Heart right ventricle (tissue), 16 donors: ENCODE measurements around the gene LASP1. TPM values are rescaled to one million over a fixed set of nuclear protein-coding genes. Genes with fewer than 3 reads are reported as not detected.

Experiments used
- ATAC-seq, 8 donors: fragments of 200-7000 bp; cut with Tn5 transposase; one replicate each; pipeline ENCODE4 v1.9.1; 2020; ENCODE audit warnings: mild to moderate bottlenecking in 8 of 8, moderate library complexity in 8 of 8, moderate number of reproducible peaks in 1 of 8
- DNase-seq, 2 donors: peaks; one replicate each; pipeline ENCODE4 v3.0.0-alpha.2; 2020
- H3K27ac ChIP-seq, 10 donors: fragments of 200-600 bp; sonication (generic) in 2 of 10; one replicate each; pipeline versions ENCODE4 v1.5.0 to v1.8.0; 2020 to 2022; ENCODE audit warnings: mild to moderate bottlenecking in 3 of 10
- H3K27me3 ChIP-seq, 7 donors: fragments of 200-600 bp; one replicate each; pipeline ENCODE4 v1.8.0; 2021 to 2022; ENCODE audit warnings: mild to moderate bottlenecking in 2 of 7
- H3K36me3 ChIP-seq, 9 donors: fragments of 200-600 bp; sonication (generic) in 1 of 9; one replicate each; pipeline versions ENCODE4 v1.5.0 to v1.8.0; 2020 to 2022; ENCODE audit warnings: mild to moderate bottlenecking in 2 of 9
- H3K4me1 ChIP-seq, 9 donors: fragments of 200-600 bp; sonication (generic) in 1 of 9; one replicate each; pipeline versions ENCODE4 v1.5.0 to v1.8.0; 2020 to 2022; ENCODE audit warnings: mild to moderate bottlenecking in 4 of 9
- H3K4me3 ChIP-seq, 10 donors: fragments of 200-600 bp; sonication (generic) in 2 of 10; one replicate each; pipeline versions ENCODE4 v1.5.0 to v1.8.0; 2020 to 2022; ENCODE audit warnings: mild to moderate bottlenecking in 7 of 10, moderate library complexity in 2 of 10
- H3K9me3 ChIP-seq, 11 donors: fragments of 200-600 bp in 10 of 11; sonication (generic) in 2 of 11; one replicate each; pipeline versions ENCODE4 v1.5.0 to v1.8.0; 2013 to 2022; ENCODE audit warnings: mild to moderate bottlenecking in 2 of 11, control low read depth in 1 of 11, moderate library complexity in 1 of 11
- WGBS, 2 donors: extraction: QIAGEN DNeasy Blood & Tissue Kit; methylation state at CpG; one replicate each; pipeline ENCODE4 v1.1.7; 2013; ENCODE audit warnings: inconsistent platforms in 1 of 2; 5-methylcytosine and 5-hydroxymethylcytosine counted together
- intact Hi-C, 10 donors: fragments of 100-400 bp; cut with DNase I; formaldehyde crosslinking; loops; one replicate each; pipeline versions ENCODE4 v1.11.1 to v1.14.2; 2022
- polyA plus RNA-seq, 2 donors: library from polyadenylated mRNA; stranded (reverse); fragments of 200-250 nt; gene quantifications; one replicate each; pipeline ENCODE4 v1.2.3, GENCODE V29; 2013
- total RNA-seq, 10 donors: library from RNA; stranded (reverse); fragmentation: NEBNext Ultra II Directional in 3 of 10; extraction: Animal tissue kit (Norgen Biotek cat#: 25700) in 3 of 10; gene quantifications; one replicate each; pipeline versions ENCODE4 v1.2.1 to v1.2.4, GENCODE V29; 2021 to 2023
- TF ChIP-seq, protein P1 (sequence below), 9 donors: fragments of 200-600 bp; sonication (generic) in 2 of 9; IDR thresholded peaks; one replicate each; pipeline versions ENCODE4 v1.5.0 to v1.8.0; 2021 to 2022; ENCODE audit warnings: antibody characterized with exemption in 9 of 9, mild to moderate bottlenecking in 5 of 9, moderate library complexity in 1 of 9
- donor health status: Arrhythmogenic right ventricular cardiomyopathy.
- donor health status: ischemic (EF 13 %, LVEDD 7.1; RV severe dilation, severe dysfunction).
- donor health status: healthy with polysubstance abuse.
- donor health status: DM: no; HTN: yes; CAD: no.
- donor health status: DM: no; HTN: no; CAD: no.
- donor health status: ischemic (EF 25% LVEDD 6.9; RV normal size, moderate dysfunction).
- donor health status: ischemic (EF 25% LVEDD 5.7; RV mildly dilated, moderate dysfunction).
- donor health status: healthy.
- donor health status: DM: yes; HTN: yes; CAD: no.
- donor health status: Ischemic cardiomyopathy.
- donor health status: ischemic (EF 35%, LVEDD 5.7; RV mildly dilated, moderate dysfunction).
- donor health status: nonischemic (EF 11% LVEDD 7.7; RV severe dilation, severe dysfunction).
- donor health status: DM: yes; HTN: yes; CAD: no.
- donor health status: PGD.
- donor health status: ischemic (EF 29% LVEDD 5.4; RV normal size, mild dysfunction).
- donor health status: nonischemic (EF 23%, LVEDD 6.1; RV moderate dilation, normal function).

LASP1 gene
- total and polyA plus RNA-seq, 12 donors, result 19.5 to 56.9 (median 23.0) TPM

DNA sequence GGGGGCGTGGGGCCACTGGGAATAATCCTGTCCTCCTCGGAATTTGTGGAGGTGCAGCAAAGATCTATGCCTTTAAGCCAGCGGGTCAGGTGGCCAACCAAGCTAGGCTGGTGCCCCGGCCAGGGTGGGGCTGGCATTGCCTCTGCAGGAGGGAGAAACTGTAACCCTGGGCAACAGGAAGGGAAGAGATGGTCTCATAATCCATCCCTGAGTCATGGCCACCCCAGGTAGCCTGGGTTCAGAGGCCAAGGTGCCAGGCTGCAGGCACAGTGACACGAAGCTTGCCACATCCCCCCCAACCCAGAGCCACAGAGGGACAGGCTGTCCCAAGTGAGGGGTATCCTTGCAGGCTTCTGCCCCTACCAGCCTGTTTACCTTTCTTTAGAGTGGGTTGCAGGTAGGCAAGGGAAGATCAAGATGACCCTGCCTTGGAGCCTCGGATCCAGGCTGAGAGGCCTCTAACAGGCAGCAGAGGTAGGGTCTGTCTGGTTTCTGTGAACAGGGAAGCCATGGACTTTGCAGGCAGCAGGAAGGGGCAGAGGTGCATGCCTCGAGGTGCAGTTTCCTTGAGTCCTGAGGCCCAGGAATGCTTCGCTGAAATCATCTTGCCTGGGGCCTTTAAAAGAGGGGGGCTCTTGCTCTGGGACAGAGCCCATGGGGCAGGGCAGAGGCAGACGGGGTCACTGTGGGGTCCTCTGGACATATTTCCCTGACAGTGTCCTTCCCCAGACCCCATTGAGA, 4.0 kb downstream of the LASP1 start:
- WGBS, 2 donors, result 55 to 62% methylated on average over 9 of the region's 9 CpGs
- TF ChIP-seq, protein P1, sequence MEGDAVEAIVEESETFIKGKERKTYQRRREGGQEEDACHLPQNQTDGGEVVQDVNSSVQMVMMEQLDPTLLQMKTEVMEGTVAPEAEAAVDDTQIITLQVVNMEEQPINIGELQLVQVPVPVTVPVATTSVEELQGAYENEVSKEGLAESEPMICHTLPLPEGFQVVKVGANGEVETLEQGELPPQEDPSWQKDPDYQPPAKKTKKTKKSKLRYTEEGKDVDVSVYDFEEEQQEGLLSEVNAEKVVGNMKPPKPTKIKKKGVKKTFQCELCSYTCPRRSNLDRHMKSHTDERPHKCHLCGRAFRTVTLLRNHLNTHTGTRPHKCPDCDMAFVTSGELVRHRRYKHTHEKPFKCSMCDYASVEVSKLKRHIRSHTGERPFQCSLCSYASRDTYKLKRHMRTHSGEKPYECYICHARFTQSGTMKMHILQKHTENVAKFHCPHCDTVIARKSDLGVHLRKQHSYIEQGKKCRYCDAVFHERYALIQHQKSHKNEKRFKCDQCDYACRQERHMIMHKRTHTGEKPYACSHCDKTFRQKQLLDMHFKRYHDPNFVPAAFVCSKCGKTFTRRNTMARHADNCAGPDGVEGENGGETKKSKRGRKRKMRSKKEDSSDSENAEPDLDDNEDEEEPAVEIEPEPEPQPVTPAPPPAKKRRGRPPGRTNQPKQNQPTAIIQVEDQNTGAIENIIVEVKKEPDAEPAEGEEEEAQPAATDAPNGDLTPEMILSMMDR (IDR thresholded peaks at IDR 0.05), result no peak
- peaks cover 0 to 43% (median 4%) of the 10 kb centered on the region in 9 donors for H3K36me3 ChIP-seq
- H3K9me3 ChIP-seq, result no peaks in the 10 kb centered on the region
- H3K27ac ChIP-seq, result peak overlapping the region in 7 of 10 donors; percentile 10 to 64 (median 38)
- peak overlapping the region in 3 of 10 donors; percentile 10 to 23 (median 20) for H3K4me3 ChIP-seq
- intact Hi-C loops, result loop anchor here in 7 of 10 donors (5.0 to 10.0 kb wide), 6 partner anchors 33 to 281 kb away; partner anchors contain the start of genes PLXDC1 (in 3 of the 7) and FBXO47 (in 2 of the 7)
- DNase-seq, result no peak
- H3K4me1 ChIP-seq, result peaks cover 30 to 81% (median 74%) of the 10 kb centered on the region in 9 donors
- no peak for ATAC-seq
- H3K27me3 ChIP-seq, result no peaks in the 10 kb centered on the region

GRCh38 chr17:38874505-38875400, 4.9 kb downstream of the LASP1 start:
- intact Hi-C loops, result loop anchor here in 7 of 10 donors (5.0 to 10.0 kb wide), 6 partner anchors 33 to 280 kb away; partner anchors contain the start of genes PLXDC1 (in 3 of the 7) and FBXO47 (in 2 of the 7)
- WGBS, 2 donors, result 39 to 49% methylated on average over 9 to 10 of the region's 10 CpGs
- H3K27me3 ChIP-seq, result no peaks in the 10 kb centered on the region
- H3K4me3 ChIP-seq, result peak overlapping the region in 6 of 10 donors; percentile 4 to 23 (median 16)
- ATAC-seq (peak in 2 of 8 donors; percentile 2 to 24), DNase-seq (peak in 1 of 2 donors; percentile 14)
- no peaks in the 10 kb centered on the region for H3K9me3 ChIP-seq
- peak overlapping the region in 9 of 10 donors; percentile 16 to 64 (median 44) for H3K27ac ChIP-seq
- H3K36me3 ChIP-seq, result peaks cover 0 to 53% (median 4%) of the 10 kb centered on the region in 9 donors
- TF ChIP-seq, protein P1 (IDR thresholded peaks at IDR 0.05), result no peak
- H3K4me1 ChIP-seq, result peaks cover 32 to 88% (median 82%) of the 10 kb centered on the region in 9 donors

- DNase-seq (no peak), ATAC-seq (no peak)
- 59 to 65% methylated on average over 5 of the region's 5 CpGs for WGBS, 2 donors
- Histone ChIP-seq H3K27me3 (no peaks in the 10 kb centered on the region), H3K36me3 (peaks cover 0 to 61% (median 4%) of the 10 kb centered on the region in 9 donors), H3K9me3 (no peaks in the 10 kb centered on the region), H3K27ac (peak overlapping the region in 9 of 10 donors; percentile 16 to 64 (median 38)), H3K4me3 (peak overlapping the region in 3 of 10 donors; percentile 15 to 21 (median 17)), H3K4me1 (peaks cover 39 to 96% (median 90%) of the 10 kb centered on the region in 9 donors)
- TF ChIP-seq, protein P1 (IDR thresholded peaks at IDR 0.05), result no peak
- intact Hi-C loops, result loop anchor here in 2 of 10 donors (10.0 kb wide), 2 partner anchors 89 to 279 kb away; partner anchors contain the start of genes FBXO47 (in 1 of the 2) and PLXDC1 (in 1 of the 2)
Observed at GRCh38 chr17:38875477-38876075, 5.7 kb downstream of the LASP1 start.
